ENCODE results near the gene TMEM256.

GRCh38 chr17:7403727-7403976, 245 bp downstream of the TMEM256 start:
- TF ChIP-seq HDAC2 (IDR thresholded peaks at IDR 0.05; ENCODE audit: borderline replicate concordance in 1 of 2, low read depth in 2 of 2, low read length in 2 of 2) (peak in 1 of 2 experiments; percentile 84; a peak in 1 of 4 replicates), EP300 (IDR thresholded peaks at IDR 0.05; ENCODE audit: borderline replicate concordance in 1 of 2, low read depth in 2 of 2, low read length in 2 of 2) (no peak)

Data from H1 (cell line).